Activated T-helper 2 cell treated with anti-CD3 and anti-CD28 coated beads, Interferon-gamma antibody, Interleukin-2, Interleukin-4, amounts not matched to agents 10 μg/mL and 5 μg/mL and 100 μg/mL, durations not matched to agents 14 hours and 24 hours and 36 hours (primary cell): Measurements from ENCODE around the gene PLCH1. TPM values are rescaled to one million over a fixed set of nuclear protein-coding genes. Genes with fewer than 3 reads are reported as not detected.

Experiments
- DNase-seq: peaks from one replicate; pipeline ENCODE4 v3.0.0; 2021; ENCODE audit warnings: low spot score
- H3K27ac Mint-ChIP-seq: one replicate; pipeline ENCODE4 v1.8.0; 2021; ENCODE audit warnings: mixed read lengths
- H3K27me3 Mint-ChIP-seq: one replicate; pipeline ENCODE4 v1.8.0; 2021; ENCODE audit warnings: low read depth, mixed read lengths
- H3K36me3 Mint-ChIP-seq: one replicate; pipeline ENCODE4 v1.8.0; 2021; ENCODE audit warnings: low read depth, mixed read lengths
- H3K4me1 Mint-ChIP-seq: one replicate; pipeline ENCODE4 v1.8.0; 2021; ENCODE audit warnings: low read depth, mixed read lengths
- H3K4me3 Mint-ChIP-seq: one replicate; pipeline ENCODE4 v1.8.0; 2021; ENCODE audit warnings: low read depth, mild to moderate bottlenecking, moderate library complexity, mixed read lengths
- H3K9me3 Mint-ChIP-seq: one replicate; pipeline ENCODE4 v1.8.0; 2021; ENCODE audit warnings: mixed read lengths
- intact Hi-C: fragments of 100-400 bp; cut with micrococcal nuclease; formaldehyde crosslinking; loops from one replicate; pipeline ENCODE4 v1.15.1; 2023
- total RNA-seq: library from RNA; stranded (reverse); gene quantifications from 2 replicates; pipeline ENCODE4 v1.2.3, GENCODE V29; 2022

Gene PLCH1
- total RNA-seq, 1 donor from 2014 or later = 0.09 TPM

DNA sequence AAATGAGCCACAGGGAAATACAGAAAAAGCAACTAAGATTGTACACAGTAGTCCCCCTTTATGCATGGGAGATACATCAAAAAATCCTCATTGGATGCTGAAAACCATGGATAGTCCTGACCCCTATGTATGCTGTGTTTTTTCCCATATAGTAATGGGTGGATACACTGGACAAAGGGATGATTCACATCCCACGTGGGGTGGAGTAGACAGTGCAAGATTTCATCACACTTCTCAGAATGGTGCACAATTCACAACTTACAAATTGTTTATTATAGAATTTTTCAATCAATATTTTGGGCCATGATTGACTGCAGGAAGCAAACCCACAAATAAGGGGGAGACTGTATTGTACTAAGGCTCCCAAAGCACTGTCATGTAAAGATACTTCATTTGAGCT is 227.0 kb downstream of the PLCH1 start:
- peaks cover 5% of the 10 kb centered on the region for H3K27me3 Mint-ChIP-seq
- DNase-seq = no peak
- no peaks in the 10 kb centered on the region for H3K36me3 Mint-ChIP-seq
- intact Hi-C loops = no loop called here
- no peak overlapping the region for H3K27ac Mint-ChIP-seq
- peaks cover 9% of the 10 kb centered on the region for H3K4me1 Mint-ChIP-seq
- H3K9me3 Mint-ChIP-seq = no peaks in the 10 kb centered on the region
- H3K4me3 Mint-ChIP-seq = no peak overlapping the region

GRCh38 chr3:155516439-155516838 is 228.4 kb downstream of the PLCH1 start:
- H3K4me3 Mint-ChIP-seq = no peak overlapping the region
- peaks cover 8% of the 10 kb centered on the region for H3K9me3 Mint-ChIP-seq
- H3K4me1 Mint-ChIP-seq = peaks cover 6% of the 10 kb centered on the region
- no peak overlapping the region for H3K27ac Mint-ChIP-seq
- no peaks in the 10 kb centered on the region for H3K36me3 Mint-ChIP-seq
- intact Hi-C loops = no loop called here
- H3K27me3 Mint-ChIP-seq = peaks cover 3% of the 10 kb centered on the region
- no peak for DNase-seq

GRCh38 chr3:155512867-155513261 is 232.0 kb downstream of the PLCH1 start:
- Mint-ChIP-seq H3K27ac (no peak overlapping the region), H3K9me3 (peaks cover 8% of the 10 kb centered on the region), H3K4me1 (no peaks in the 10 kb centered on the region), H3K4me3 (no peak overlapping the region), H3K36me3 (no peaks in the 10 kb centered on the region), H3K27me3 (no peaks in the 10 kb centered on the region)
- DNase-seq = no peak
- intact Hi-C loops = no loop called here

GRCh38 chr3:155512175-155512866 is 232.6 kb downstream of the PLCH1 start:
- Mint-ChIP-seq H3K27ac (no peak overlapping the region), H3K4me1 (no peaks in the 10 kb centered on the region), H3K4me3 (no peak overlapping the region), H3K9me3 (peaks cover 8% of the 10 kb centered on the region), H3K27me3 (no peaks in the 10 kb centered on the region), H3K36me3 (no peaks in the 10 kb centered on the region)
- no peak for DNase-seq
- intact Hi-C loops = no loop called here

- no peaks in the 10 kb centered on the region for H3K36me3 Mint-ChIP-seq
- no peaks in the 10 kb centered on the region for H3K4me1 Mint-ChIP-seq
- no peaks in the 10 kb centered on the region for H3K9me3 Mint-ChIP-seq
- no peak overlapping the region for H3K4me3 Mint-ChIP-seq
- no peak overlapping the region for H3K27ac Mint-ChIP-seq
- H3K27me3 Mint-ChIP-seq = no peaks in the 10 kb centered on the region
- DNase-seq = no peak
- intact Hi-C loops = no loop called here
Observed at GRCh38 chr3:155504682-155505081, 240.2 kb downstream of the PLCH1 start.

DNA sequence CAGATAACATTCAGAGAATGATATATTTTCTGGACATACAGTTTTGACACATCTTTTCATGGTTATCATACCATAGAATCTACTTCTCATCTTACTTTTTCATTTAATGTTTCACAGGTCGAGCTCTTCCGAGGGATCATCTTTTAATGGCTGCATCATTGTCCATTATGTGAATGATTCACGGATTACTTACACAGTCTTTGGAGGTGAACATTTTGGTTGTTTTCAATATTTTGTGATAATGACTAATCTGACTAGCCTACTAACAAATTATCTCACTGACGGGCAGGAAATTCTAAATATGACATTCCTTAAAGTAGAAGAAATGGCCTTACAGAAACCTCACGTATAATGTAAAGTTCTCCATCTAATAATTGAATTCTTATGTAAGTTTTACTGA is 242.2 kb downstream of the PLCH1 start:
- no peaks in the 10 kb centered on the region for H3K9me3 Mint-ChIP-seq
- H3K4me1 Mint-ChIP-seq = peaks cover 2% of the 10 kb centered on the region
- intact Hi-C loops = no loop called here

GRCh38 chr3:155500194-155500818 is 244.6 kb downstream of the PLCH1 start:
- no peaks in the 10 kb centered on the region for H3K27me3 Mint-ChIP-seq
- intact Hi-C loops = no loop called here
- H3K9me3 Mint-ChIP-seq = no peaks in the 10 kb centered on the region
- H3K36me3 Mint-ChIP-seq = no peaks in the 10 kb centered on the region
- H3K4me1 Mint-ChIP-seq = peaks cover 6% of the 10 kb centered on the region
- H3K4me3 Mint-ChIP-seq = no peak overlapping the region
- DNase-seq = no peak
- H3K27ac Mint-ChIP-seq = no peak overlapping the region

More for the DNA sequence above, 242.2 kb downstream of the PLCH1 start:
- DNase-seq = no peak
- Mint-ChIP-seq H3K36me3 (no peaks in the 10 kb centered on the region), H3K4me3 (no peak overlapping the region), H3K27ac (no peak overlapping the region), H3K27me3 (no peaks in the 10 kb centered on the region)

DNA sequence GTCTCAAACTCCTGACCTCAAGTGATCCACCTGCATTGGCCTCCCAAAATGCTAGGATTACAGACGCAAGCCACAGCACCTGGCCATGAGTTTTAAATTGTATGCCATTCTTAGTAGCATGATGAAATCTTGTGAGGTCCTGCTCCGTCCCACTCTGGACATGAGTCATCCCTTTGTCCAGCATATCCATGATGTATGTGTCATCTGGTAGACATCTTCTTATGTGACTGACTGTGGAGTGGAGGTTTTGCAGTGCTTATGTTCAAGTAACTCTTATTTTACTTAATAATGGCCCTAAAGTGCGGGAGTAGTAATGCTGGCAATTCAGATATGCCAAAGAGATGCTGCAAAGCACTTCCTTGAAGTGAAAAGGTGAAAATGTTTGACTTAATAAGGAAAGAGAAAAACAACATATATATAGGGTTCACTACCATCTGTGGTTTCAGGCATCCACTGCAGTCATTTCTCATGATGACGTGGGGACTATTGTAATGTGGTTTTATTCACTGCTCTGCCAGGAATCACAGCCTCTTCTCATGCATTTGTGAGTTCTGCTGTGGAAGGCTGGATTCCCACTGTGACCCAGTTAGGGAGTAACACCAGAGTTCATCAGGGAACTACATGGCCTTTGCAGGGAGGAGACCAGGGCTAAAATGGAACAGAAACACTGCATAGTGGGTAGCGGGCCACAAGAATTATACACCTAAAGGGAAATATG is 246.8 kb downstream of the PLCH1 start:
- intact Hi-C loops = no loop called here
- H3K27ac Mint-ChIP-seq = no peak overlapping the region
- H3K4me1 Mint-ChIP-seq = peaks cover 22% of the 10 kb centered on the region
- no peak overlapping the region for H3K4me3 Mint-ChIP-seq
- no peak for DNase-seq
- no peaks in the 10 kb centered on the region for H3K9me3 Mint-ChIP-seq
- no peaks in the 10 kb centered on the region for H3K36me3 Mint-ChIP-seq
- H3K27me3 Mint-ChIP-seq = no peaks in the 10 kb centered on the region

DNA sequence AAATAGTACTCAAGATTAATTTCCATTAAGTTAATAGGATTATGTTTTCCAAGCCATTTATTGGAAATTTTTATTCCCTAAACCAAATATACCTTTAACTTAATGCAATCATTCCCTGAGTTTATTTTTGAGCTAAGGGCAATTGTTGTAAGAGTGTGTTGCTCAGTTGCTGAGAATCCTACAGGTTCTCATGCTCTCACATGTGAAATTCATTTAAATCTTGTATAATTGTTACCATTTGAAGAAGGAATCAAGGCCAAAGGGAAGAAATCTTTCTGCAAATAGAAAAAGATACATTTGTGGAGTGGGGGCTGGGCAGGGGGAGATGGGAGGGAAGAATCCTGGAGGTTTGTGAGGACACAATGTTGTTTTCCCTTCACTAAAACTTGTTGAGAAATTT is 248.7 kb downstream of the PLCH1 start:
- H3K36me3 Mint-ChIP-seq = no peaks in the 10 kb centered on the region
- no peaks in the 10 kb centered on the region for H3K27me3 Mint-ChIP-seq
- no peaks in the 10 kb centered on the region for H3K9me3 Mint-ChIP-seq
- H3K27ac Mint-ChIP-seq = no peak overlapping the region
- peaks cover 25% of the 10 kb centered on the region for H3K4me1 Mint-ChIP-seq
- no peak for DNase-seq
- H3K4me3 Mint-ChIP-seq = no peak overlapping the region
- intact Hi-C loops = no loop called here

GRCh38 chr3:155495387-155495786 is 249.5 kb downstream of the PLCH1 start:
- H3K4me3 Mint-ChIP-seq = no peak overlapping the region
- no peak for DNase-seq

GRCh38 chr3:155494332-155494731 is 250.5 kb downstream of the PLCH1 start:
- H3K36me3 Mint-ChIP-seq = no peaks in the 10 kb centered on the region
- no peaks in the 10 kb centered on the region for H3K9me3 Mint-ChIP-seq
- DNase-seq = no peak
- H3K4me3 Mint-ChIP-seq = no peak overlapping the region
- intact Hi-C loops = no loop called here
- H3K27me3 Mint-ChIP-seq = no peaks in the 10 kb centered on the region
- peaks cover 25% of the 10 kb centered on the region for H3K4me1 Mint-ChIP-seq
- no peak overlapping the region for H3K27ac Mint-ChIP-seq

More at GRCh38 chr3:155495387-155495786, 249.5 kb downstream of the PLCH1 start:
- Mint-ChIP-seq H3K4me1 (peaks cover 25% of the 10 kb centered on the region), H3K9me3 (no peaks in the 10 kb centered on the region), H3K27ac (no peak overlapping the region), H3K27me3 (no peaks in the 10 kb centered on the region), H3K36me3 (no peaks in the 10 kb centered on the region)
- intact Hi-C loops = no loop called here

GRCh38 chr3:155492841-155493240 is 252.0 kb downstream of the PLCH1 start:
- Mint-ChIP-seq H3K27ac (no peak overlapping the region), H3K36me3 (no peaks in the 10 kb centered on the region), H3K4me1 (peaks cover 23% of the 10 kb centered on the region), H3K9me3 (no peaks in the 10 kb centered on the region), H3K4me3 (no peak overlapping the region), H3K27me3 (peaks cover 1% of the 10 kb centered on the region)
- intact Hi-C loops = no loop called here
- DNase-seq = no peak

DNA sequence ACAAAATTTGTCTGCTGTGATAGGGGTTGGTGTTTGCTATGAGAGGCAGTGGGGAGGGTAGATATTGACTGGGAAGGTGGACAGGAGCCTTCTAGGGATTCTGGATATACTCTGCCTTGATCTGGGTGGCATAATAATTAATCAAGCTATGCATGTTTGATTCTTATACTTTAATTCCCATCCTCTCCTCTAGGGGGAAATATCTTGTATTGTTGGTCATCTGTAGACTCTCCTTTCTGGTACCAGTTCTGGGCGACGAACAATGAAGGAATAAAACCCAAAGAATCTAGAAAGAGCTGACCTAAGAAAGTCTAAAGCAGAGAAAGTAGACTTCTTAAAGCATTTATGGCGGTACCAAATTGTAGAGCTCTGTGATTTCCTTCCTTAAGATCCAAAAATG is 253.2 kb downstream of the PLCH1 start:
- intact Hi-C loops = no loop called here
- peaks cover 23% of the 10 kb centered on the region for H3K4me1 Mint-ChIP-seq

More for the DNA sequence above, 253.2 kb downstream of the PLCH1 start:
- Mint-ChIP-seq H3K4me3 (no peak overlapping the region), H3K27me3 (peaks cover 1% of the 10 kb centered on the region), H3K27ac (no peak overlapping the region), H3K9me3 (no peaks in the 10 kb centered on the region), H3K36me3 (no peaks in the 10 kb centered on the region)
- DNase-seq = no peak
